Stomach (tissue), 9 donors: ENCODE measurements around the gene MSX1. TPM values are rescaled to one million over a fixed set of nuclear protein-coding genes. Genes with fewer than 3 reads are reported as not detected.
"Not testable (repeated sequence)": the region's sequence is repeated elsewhere in the genome, so short reads cannot be mapped to it uniquely, and the experiment has no call there.

Source experiments
- DNase-seq, 2 donors: peaks; one replicate each; pipeline versions ENCODE4 v3.0.0 to v3.0.0-alpha.2; 2013 to 2019
- H3K27ac ChIP-seq, 5 donors: fragments of 200-600 bp in 4 of 5; sonication (generic) in 4 of 5; one replicate each; pipeline ENCODE4 v1.5.1; 2013 to 2019; ENCODE audit warnings: mild to moderate bottlenecking in 1 of 5, moderate library complexity in 1 of 5
- H3K27me3 ChIP-seq, 3 donors: fragments of 200-600 bp; sonication (generic); one replicate each; pipeline ENCODE4 v1.5.1; 2017 to 2019; ENCODE audit warnings: mixed run types in 1 of 3
- H3K36me3 ChIP-seq, 4 donors: fragments of 200-600 bp; sonication (generic); 1 replicate in 3 of 4; 2 replicates in 1 of 4; pipeline ENCODE4 v1.5.1; 2016 to 2019
- H3K4me1 ChIP-seq, 4 donors: fragments of 200-600 bp; sonication (generic); one replicate each; pipeline ENCODE4 v1.5.1; 2016 to 2019
- H3K4me3 ChIP-seq, 4 donors: fragments of 200-600 bp; sonication (generic) in 3 of 4; one replicate each; pipeline ENCODE4 v1.5.1; 2016 to 2019; ENCODE audit warnings: mild to moderate bottlenecking in 1 of 4
- H3K9me3 ChIP-seq, 4 donors: fragments of 200-600 bp; sonication (generic); one replicate each; pipeline ENCODE4 v1.5.1; 2016 to 2019
- CTCF ChIP-seq, 7 experiments: fragments of 450-650 bp in 4 of 7; fragments of 200-600 bp in 3 of 7; sonication (generic) in 3 of 7; IDR thresholded peaks; one replicate each; pipeline ENCODE4 v1.5.1; 2016 to 2019; ENCODE audit warnings: antibody characterized with exemption in 7 of 7, control low read depth in 2 of 7, mild to moderate bottlenecking in 1 of 7
- EP300 ChIP-seq: sonication (generic); formaldehyde crosslinking; IDR thresholded peaks from one replicate; pipeline ENCODE4 v1.6.1; 2017; ENCODE audit warnings: antibody characterized with exemption
- POLR2A ChIP-seq, 4 donors: fragments of 450-650 bp; IDR thresholded peaks; one replicate each; pipeline ENCODE4 v1.6.1; 2016; ENCODE audit warnings: antibody characterized with exemption in 4 of 4, control low read depth in 2 of 4, mild to moderate bottlenecking in 1 of 4, moderate library complexity in 1 of 4
- POLR2AphosphoS5 ChIP-seq, 3 donors: sonication (generic); formaldehyde crosslinking; IDR thresholded peaks; one replicate each; pipeline ENCODE4 v1.6.1; 2016; ENCODE audit warnings: antibody characterized with exemption in 3 of 3
- whole genome bisulfite sequencing, 5 donors: extraction: QIAGEN DNeasy Blood & Tissue Kit in 3 of 5; methylation state at CpG; one replicate each; pipeline versions ENCODE4 v1.1.5 to v1.1.7; 2013 to 2018; 5-methylcytosine and 5-hydroxymethylcytosine counted together
- intact Hi-C: fragments of 100-400 bp; cut with DNase I; formaldehyde crosslinking; loops from one replicate; pipeline ENCODE4 v1.15.1; 2023; ENCODE audit warnings: low total_unique reads
- polyA plus RNA-seq, 3 donors: library from polyadenylated mRNA; stranded (reverse); fragments of 200-250 nt; gene quantifications; one replicate each; pipeline ENCODE4 v1.2.3, GENCODE V29; 2013
- total RNA-seq, 5 donors: library from RNA; depleted of rRNA; stranded (reverse); fragments of >200 nt; gene quantifications; one replicate each; pipeline versions ENCODE4 v1.1.0 to v1.2.3, GENCODE V29; 2014 to 2016
- donor health status: healthy with polysubstance abuse.
- donor health status: Bipolar disorder and iron deficiency.
- donor health status: healthy.

The MSX1 gene
- total and polyA plus RNA-seq, 8 donors: 0.55 to 6.5 (median 1.1) TPM; not detected in 3

GRCh38 chr4:4818415-4819212, 40.9 kb upstream of the MSX1 start:
- no peak for TF ChIP-seq POLR2AphosphoS5 (IDR thresholded peaks at IDR 0.05)
- TF ChIP-seq EP300: no peak
- no peak for DNase-seq
- H3K9me3 ChIP-seq: peaks cover 0 to 16% (median 11%) of the 10 kb centered on the region in 4 donors
- no peaks in the 10 kb centered on the region for H3K27me3 ChIP-seq
- H3K36me3 ChIP-seq: no peaks in the 10 kb centered on the region
- 49 to 68% (median 62%) methylated on average over 17 of the region's 17 CpGs for WGBS, 5 donors
- no peak overlapping the region for H3K27ac ChIP-seq
- no peaks in the 10 kb centered on the region for H3K4me1 ChIP-seq
- H3K4me3 ChIP-seq: no peak overlapping the region
- intact Hi-C loops: no loop called here

GRCh38 chr4:4819213-4819606, 40.3 kb upstream of the MSX1 start:
- WGBS, 5 donors: 72 to 81% (median 81%) methylated on average over 5 of the region's 5 CpGs
- H3K4me1 ChIP-seq: no peaks in the 10 kb centered on the region
- no peaks in the 10 kb centered on the region for H3K36me3 ChIP-seq
- H3K9me3 ChIP-seq: peaks cover 0 to 16% (median 11%) of the 10 kb centered on the region in 4 donors
- no peaks in the 10 kb centered on the region for H3K27me3 ChIP-seq
- DNase-seq: no peak
- no peak overlapping the region for H3K27ac ChIP-seq
- intact Hi-C loops: no loop called here
- TF ChIP-seq EP300 (no peak), POLR2AphosphoS5 (IDR thresholded peaks at IDR 0.05) (no peak), CTCF (IDR thresholded peaks at IDR 0.05) (no peak), POLR2A (IDR thresholded peaks at IDR 0.05) (no peak)
- H3K4me3 ChIP-seq: no peak overlapping the region

- intact Hi-C loops: no loop called here
- H3K27me3 ChIP-seq: no peaks in the 10 kb centered on the region
- WGBS, 5 donors: 57 to 67% (median 63%) methylated on average over 14 of the region's 14 CpGs
- H3K27ac ChIP-seq: no peak overlapping the region
- DNase-seq: peak in 1 of 2 donors; percentile 46
- H3K4me3 ChIP-seq: no peak overlapping the region
- no peaks in the 10 kb centered on the region for H3K4me1 ChIP-seq
- TF ChIP-seq CTCF (IDR thresholded peaks at IDR 0.05): no peak
- no peak for TF ChIP-seq POLR2A (IDR thresholded peaks at IDR 0.05)
- TF ChIP-seq EP300: no peak
- no peak for TF ChIP-seq POLR2AphosphoS5 (IDR thresholded peaks at IDR 0.05)
- no peaks in the 10 kb centered on the region for H3K36me3 ChIP-seq
- peaks cover 0 to 16% (median 11%) of the 10 kb centered on the region in 4 donors for H3K9me3 ChIP-seq
Measured at GRCh38 chr4:4820261-4820660, 39.2 kb upstream of the MSX1 start.

- intact Hi-C loops: no loop called here
- no peak for DNase-seq
- no peaks in the 10 kb centered on the region for H3K27me3 ChIP-seq
- H3K4me3 ChIP-seq: no peak overlapping the region
- no peak for TF ChIP-seq POLR2AphosphoS5 (IDR thresholded peaks at IDR 0.05)
- no peak for TF ChIP-seq EP300
- TF ChIP-seq POLR2A (IDR thresholded peaks at IDR 0.05): no peak
- H3K36me3 ChIP-seq: no peaks in the 10 kb centered on the region
- WGBS, 5 donors: 46 to 71% (median 65%) methylated on average over 2 to 3 of the region's 3 CpGs
- H3K27ac ChIP-seq: no peak overlapping the region
- H3K4me1 ChIP-seq: no peaks in the 10 kb centered on the region
- H3K9me3 ChIP-seq: peaks cover 0 to 16% (median 11%) of the 10 kb centered on the region in 4 donors
Measured at GRCh38 chr4:4820739-4821138, 38.7 kb upstream of the MSX1 start.

- Histone ChIP-seq H3K4me3 (no peak overlapping the region), H3K27ac (no peak overlapping the region), H3K27me3 (no peaks in the 10 kb centered on the region), H3K4me1 (no peaks in the 10 kb centered on the region), H3K9me3 (peaks cover 0 to 16% (median 11%) of the 10 kb centered on the region in 4 donors), H3K36me3 (no peaks in the 10 kb centered on the region)
- no peak for DNase-seq
- TF ChIP-seq CTCF (IDR thresholded peaks at IDR 0.05) (no peak), POLR2A (IDR thresholded peaks at IDR 0.05) (no peak), EP300 (no peak), POLR2AphosphoS5 (IDR thresholded peaks at IDR 0.05) (no peak)
- intact Hi-C loops: no loop called here
Measured at GRCh38 chr4:4821577-4821976, 37.9 kb upstream of the MSX1 start.

- H3K27me3 ChIP-seq, H3K4me1 ChIP-seq, intact Hi-C loops, H3K4me3 ChIP-seq, DNase-seq, H3K27ac ChIP-seq, H3K36me3 ChIP-seq: not testable (repeated sequence)
- 63 to 91% (median 87%) methylated on average over 4 to 6 of the region's 6 CpGs for WGBS, 5 donors
- H3K9me3 ChIP-seq: peaks cover 0 to 15% (median 8%) of the 10 kb centered on the region in 4 donors
Measured at GRCh38 chr4:4822286-4822685, 37.2 kb upstream of the MSX1 start.
